HepG2 (cell line): ENCODE measurements around the gene ZBTB20. TPM values are rescaled to one million over a fixed set of nuclear protein-coding genes. Genes with fewer than 3 reads are reported as not detected.

Experiments used
- ATAC-seq: fragments of 200-7000 bp; cut with Tn5 transposase; 3 replicates; pipeline ENCODE4 v1.9.1; 2020; ENCODE audit warnings: mild to moderate bottlenecking, moderate library complexity
- BruUV-seq: library from RNA; stranded (reverse); fragments of 400-500 nt; replicated peaks from 2 replicates; lab custom pipeline; 2021; lab: Mats Ljungman, UMichigan
- CTCF ChIA-PET: fragments of 300-600 bp; formaldehyde crosslinking; extraction: SDS; loops from one replicate; lab custom pipeline; 2021; ENCODE audit warnings: low total read pairs, inconsistent platforms, low intra/inter-chr PET ratio; lab: Yijun Ruan, JAX
- POLR2A ChIA-PET: fragments of 350-600 bp; sonication (Branson Sonifier 250); formaldehyde crosslinking; loops from one replicate; lab custom pipeline; 2020; ENCODE audit warnings: antibody characterized with exemption, inconsistent platforms; lab: Yijun Ruan, JAX
- DNase-seq: peaks from one replicate; pipeline ENCODE4 v3.0.0-alpha.2; 2015; ENCODE audit warnings: low spot score
- FAIRE-seq: peaks from 3 replicates; lab custom pipeline; 2011; peaks lifted over from hg19 to GRCh38; lab: Jason Lieb, UNC
- H2AFZ ChIP-seq: one replicate; pipeline ENCODE4 v1.6.1; 2011; ENCODE audit warnings: low read length, inconsistent platforms
- H3K27ac ChIP-seq: fragments of 300-600 bp; 3 replicates; pipeline ENCODE4 v1.8.0; 2011; ENCODE audit warnings: mixed run types, mild to moderate bottlenecking, mixed read lengths, low read length, inconsistent platforms; ENCODE audit not compliant: insufficient read depth; ENCODE audit errors: extremely low read length
- H3K27me3 ChIP-seq, 2 experiments: fragments of 200-600 bp in 1 of 2; 2 replicates in 1 of 2; 3 replicates in 1 of 2; pipeline versions ENCODE4 v1.6.0 to v1.8.0; 2011; ENCODE audit warnings: low read length in 2 of 2, mild to moderate bottlenecking in 2 of 2, moderate library complexity in 2 of 2, inconsistent platforms in 1 of 2; ENCODE audit not compliant: insufficient read depth in 2 of 2, control insufficient read depth in 1 of 2
- H3K36me3 ChIP-seq, 2 experiments: fragments of 200-600 bp in 1 of 2; replicated peaks in 1 of 2; 2 replicates in 1 of 2; 3 replicates in 1 of 2; pipeline versions ENCODE4 v1.5.1 to v1.8.0; 2011; ENCODE audit warnings: low read length in 2 of 2, inconsistent platforms in 1 of 2; ENCODE audit not compliant: insufficient read depth in 2 of 2, control insufficient read depth in 1 of 2
- H3K4me1 ChIP-seq: 2 replicates; pipeline ENCODE4 v1.5.1; 2012; ENCODE audit warnings: low read length, inconsistent platforms; ENCODE audit not compliant: insufficient read depth
- H3K4me2 ChIP-seq: 2 replicates; pipeline ENCODE4 v1.6.0; 2011; ENCODE audit warnings: low read depth, low read length, inconsistent platforms
- H3K4me3 ChIP-seq, 3 experiments: fragments of 200-600 bp in 1 of 3; sonication (generic), shearing (Covaris generic) in 1 of 3; replicated peaks in 1 of 3; 2 replicates each; pipeline ENCODE4 v1.5.1; 2011 to 2016; ENCODE audit warnings: low read length in 3 of 3, inconsistent platforms in 2 of 3, low read depth in 2 of 3, mild to moderate bottlenecking in 2 of 3, control low read depth in 1 of 3, mixed read lengths in 1 of 3; ENCODE audit not compliant: insufficient read depth in 1 of 3
- H3K79me2 ChIP-seq: one replicate; pipeline ENCODE4 v1.6.1; 2011; ENCODE audit warnings: low read length, inconsistent platforms; ENCODE audit not compliant: insufficient read depth
- H3K9ac ChIP-seq: 2 replicates; pipeline ENCODE4 v1.6.0; 2011; ENCODE audit warnings: mild to moderate bottlenecking, low read depth, low read length, inconsistent platforms; ENCODE audit not compliant: insufficient read depth
- H3K9me3 ChIP-seq: 2 replicates; pipeline ENCODE4 v1.5.1; 2012; ENCODE audit warnings: mild to moderate bottlenecking, low read length
- H4K20me1 ChIP-seq: 2 replicates; pipeline ENCODE4 v1.6.0; 2011; ENCODE audit warnings: inconsistent platforms, mild to moderate bottlenecking, low read length, moderate library complexity; ENCODE audit not compliant: insufficient read depth
- BCLAF1 ChIP-seq: fragments of 450-650 bp; IDR thresholded peaks from 2 replicates; pipeline ENCODE4 v1.6.1; 2017; ENCODE audit warnings: mild to moderate bottlenecking
- CAMTA2 ChIP-seq: sonication (generic); formaldehyde crosslinking; IDR thresholded peaks from 2 replicates; pipeline ENCODE4 v1.4.0; 2020; ENCODE audit warnings: mild to moderate bottlenecking, missing genetic modification reagents, borderline replicate concordance
- CCAR2 ChIP-seq: fragments of 200-400 bp; formaldehyde crosslinking; optimal IDR thresholded peaks from 2 replicates; pipeline ENCODE3; 2018; ENCODE audit warnings: low read depth, mild to moderate bottlenecking, low read length, moderate library complexity
- FLYWCH1 ChIP-seq: sonication (generic); formaldehyde crosslinking; IDR thresholded peaks from 2 replicates; pipeline ENCODE4 v1.8.1; 2023; ENCODE audit warnings: mild to moderate bottlenecking, missing genetic modification reagents
- GMEB2 ChIP-seq: IDR thresholded peaks from 2 replicates; pipeline ENCODE4 v1.6.1; 2016; ENCODE audit warnings: missing biosample characterization, missing genetic modification reagents, low read depth
- MTF2 ChIP-seq: sonication (generic); formaldehyde crosslinking; IDR thresholded peaks from 2 replicates; pipeline ENCODE4 v1.5.0; 2020; ENCODE audit warnings: missing genetic modification reagents, borderline replicate concordance
- PCBP2 ChIP-seq: fragments of 200-400 bp; formaldehyde crosslinking; optimal IDR thresholded peaks from 2 replicates; pipeline ENCODE3; 2018; ENCODE audit warnings: low read length, low read depth; ENCODE audit not compliant: poor library complexity, severe bottlenecking
- SPEN ChIP-seq: sonication (generic); formaldehyde crosslinking; IDR thresholded peaks from 2 replicates; pipeline ENCODE4 v1.5.1; 2020; ENCODE audit warnings: low read depth, mild to moderate bottlenecking, missing genetic modification reagents
- TEAD3 ChIP-seq: optimal IDR thresholded peaks from 2 replicates; pipeline ENCODE3; 2016; ENCODE audit warnings: borderline replicate concordance
- ZNF12 ChIP-seq: sonication (generic); formaldehyde crosslinking; IDR thresholded peaks from 2 replicates; pipeline ENCODE4 v1.5.0; 2020; ENCODE audit warnings: missing genetic modification reagents
- ZNF317 ChIP-seq: sonication (generic); formaldehyde crosslinking; IDR thresholded peaks from 2 replicates; pipeline ENCODE4 v1.5.0; 2020; ENCODE audit warnings: mild to moderate bottlenecking, missing genetic modification reagents
- ZNF331 ChIP-seq: sonication (generic); formaldehyde crosslinking; IDR thresholded peaks from 2 replicates; pipeline ENCODE4 v1.4.0; 2020; ENCODE audit warnings: missing genetic modification reagents
- ZNF431 ChIP-seq: sonication (generic); formaldehyde crosslinking; IDR thresholded peaks from 2 replicates; pipeline ENCODE4 v1.9.0; 2022; ENCODE audit warnings: missing genetic modification reagents, low read depth, mild to moderate bottlenecking, borderline replicate concordance
- ZNF496 ChIP-seq: sonication (generic); formaldehyde crosslinking; IDR thresholded peaks from 2 replicates; pipeline ENCODE4 v1.8.1; 2023; ENCODE audit warnings: mild to moderate bottlenecking, moderate library complexity, missing genetic modification reagents; ENCODE audit not compliant: insufficient replicate concordance
- ZNF772 ChIP-seq: sonication (generic); formaldehyde crosslinking; IDR thresholded peaks from 2 replicates; pipeline ENCODE4 v1.5.0; 2020; ENCODE audit warnings: mild to moderate bottlenecking, missing genetic modification reagents
- ZSCAN22 ChIP-seq: sonication (generic); formaldehyde crosslinking; IDR thresholded peaks from 2 replicates; pipeline ENCODE4 v1.4.0; 2020; ENCODE audit warnings: mild to moderate bottlenecking, missing genetic modification reagents
- WGBS: methylation state at CpG from one replicate; pipeline ENCODE4 v1.1.6; 2017; ENCODE audit warnings: low lambda C conversion rate; 5-methylcytosine and 5-hydroxymethylcytosine counted together
- in situ Hi-C: cut with HindIII; loops from 2 replicates; pipeline ENCODE4 v1.10.0; 2017; ENCODE audit warnings: low pct_unique_long_range_greater_than_20kb; ENCODE audit not compliant: extremely low pct_ligation_motif_present
- intact Hi-C: fragments of 100-400 bp; cut with micrococcal nuclease; formaldehyde crosslinking; loops from one replicate; pipeline ENCODE4 v1.10.0; 2022; ENCODE audit not compliant: unreplicated experiment
- polyA plus RNA-seq, 8 experiments: library from polyadenylated mRNA; depleted of rRNA in 3 of 8; stranded (reverse) in 7 of 8; unstranded in 1 of 8; fragments of >200 nt; fragmentation: Illumina TruSeq in 4 of 8; extraction: Trizol in 4 of 8; gene quantifications; 2 replicates each; pipeline versions ENCODE4 v1.2.1 to v1.2.3, GENCODE V29; 2011 to 2016; ENCODE audit warnings: low read depth in 4 of 8, missing spikeins in 1 of 8, mixed read lengths in 1 of 8; ENCODE audit not compliant: insufficient read depth in 1 of 8
- total RNA-seq, 5 experiments: library from RNA; depleted of rRNA; stranded (reverse); fragments of >200 nt; fragmentation: Illumina TruSeq; extraction: Trizol; gene quantifications; 2 replicates each; pipeline ENCODE4 v1.2.3, GENCODE V29; 2016; ENCODE audit warnings: low read depth in 1 of 5

Gene ZBTB20
- total and polyA plus RNA-seq, 2 of the 13 experiments (the other 11 are each of a cell fraction or from before 2014, with no cell fraction given) = 1.9 to 8.8 TPM

- DNase-seq (no peak), ATAC-seq (no peak), FAIRE-seq (no peak)
- ChIA-PET CTCF (no interaction called here), POLR2A (no interaction called here)
- intact Hi-C loops = no loop called here
- Histone ChIP-seq H4K20me1 (no peaks in the 10 kb centered on the region), H3K4me3 (no peak overlapping the region), H3K79me2 (no peaks in the 10 kb centered on the region), H3K27ac (no peak overlapping the region), H2AFZ (no peak overlapping the region), H3K27me3 (no peaks in the 10 kb centered on the region), H3K36me3 (no peaks in the 10 kb centered on the region), H3K9me3 (no peaks in the 10 kb centered on the region), H3K4me2 (no peak overlapping the region), H3K4me1 (peaks cover 10% of the 10 kb centered on the region), H3K9ac (no peak overlapping the region)
- no TSS peak for BruUV-seq
- in situ Hi-C loops = no loop called here
- TF ChIP-seq ZNF12 = peak; percentile 95
- TF ChIP-seq FLYWCH1 (CRISPR knock-in tag) = no peak
- WGBS = 99% methylated on average over 2 of the region's 2 CpGs
Measured at GRCh38 chr3:114563720-114564119, 583.4 kb downstream of the ZBTB20 start.

GRCh38 chr3:114562557-114562956 lies 584.5 kb downstream of the ZBTB20 start:
- Histone ChIP-seq H3K27me3 (no peaks in the 10 kb centered on the region), H3K9ac (no peak overlapping the region), H3K9me3 (no peaks in the 10 kb centered on the region), H2AFZ (no peak overlapping the region), H3K36me3 (no peaks in the 10 kb centered on the region), H3K27ac (no peak overlapping the region), H3K79me2 (no peaks in the 10 kb centered on the region), H3K4me2 (no peak overlapping the region), H3K4me1 (no peaks in the 10 kb centered on the region), H3K4me3 (no peak overlapping the region), H4K20me1 (no peaks in the 10 kb centered on the region)
- intact Hi-C loops = no loop called here
- ATAC-seq (no peak), DNase-seq (no peak), FAIRE-seq (no peak)
- in situ Hi-C loops = no loop called here
- ChIA-PET POLR2A (no interaction called here), CTCF (no interaction called here)
- TF ChIP-seq ZNF317 (no peak), BCLAF1 (no peak), CAMTA2 (CRISPR knock-in tag) (no peak), ZSCAN22 (no peak), ZNF772 (CRISPR knock-in tag) (no peak), SPEN (CRISPR knock-in tag) (no peak), PCBP2 (no peak), MTF2 (CRISPR knock-in tag) (no peak), ZNF496 (no peak), TEAD3 (no peak), ZNF431 (CRISPR knock-in tag) (no peak), ZNF331 (no peak), GMEB2 (CRISPR knock-in tag) (no peak), CCAR2 (no peak)
- no TSS peak for BruUV-seq
- 96% methylated on average over 2 of the region's 2 CpGs for WGBS
